Lung microvascular endothelial cell (primary cell): ENCODE results near the gene KIF21A. TPM values are rescaled to one million over a fixed set of nuclear protein-coding genes. Genes with fewer than 3 reads are reported as not detected.

Source experiments
- DNase-seq, 2 donors: peaks; one replicate each; pipeline versions ENCODE4 v3.0.0 to v3.0.0-alpha.2; 2010; ENCODE audit warnings: low read depth in 2 of 2
- total RNA-seq: library from RNA; depleted of rRNA; stranded (reverse); fragments of >200 nt; gene quantifications from 2 replicates; pipeline ENCODE4 v1.2.1, GENCODE V29; 2014

Gene KIF21A
- total RNA-seq, 1 donor from 2014 or later, result 3.8 TPM

GRCh38 chr12:39440101-39440500, 2.8 kb downstream of the KIF21A start:
- DNase-seq, result no peak

GRCh38 chr12:39435531-39435930, 7.4 kb downstream of the KIF21A start:
- no peak for DNase-seq

- DNase-seq, result no peak
Measured at GRCh38 chr12:39431797-39432196, 11.1 kb downstream of the KIF21A start.

- no peak for DNase-seq
Measured at GRCh38 chr12:39431002-39431796, 11.7 kb downstream of the KIF21A start.

- DNase-seq, result no peak
Measured at GRCh38 chr12:39429809-39430208, 13.1 kb downstream of the KIF21A start.

GRCh38 chr12:39427360-39427808, 15.5 kb downstream of the KIF21A start:
- DNase-seq, result no peak

- no peak for DNase-seq
Measured at GRCh38 chr12:39426636-39427240, 16.2 kb downstream of the KIF21A start.

GRCh38 chr12:39420043-39420442, 22.9 kb downstream of the KIF21A start:
- no peak for DNase-seq

GRCh38 chr12:39419471-39419870, 23.4 kb downstream of the KIF21A start:
- no peak for DNase-seq

GRCh38 chr12:39417916-39418315, 25.0 kb downstream of the KIF21A start:
- DNase-seq, result no peak

- no peak for DNase-seq
Measured at GRCh38 chr12:39413836-39414771, 28.8 kb downstream of the KIF21A start.

GRCh38 chr12:39412210-39412609, 30.7 kb downstream of the KIF21A start:
- DNase-seq, result no peak

GRCh38 chr12:39406262-39406661, 36.7 kb downstream of the KIF21A start:
- no peak for DNase-seq

GRCh38 chr12:39405580-39405979, 37.3 kb downstream of the KIF21A start:
- no peak for DNase-seq

GRCh38 chr12:39404000-39404399, 38.9 kb downstream of the KIF21A start:
- DNase-seq, result no peak

GRCh38 chr12:39403376-39403775, 39.5 kb downstream of the KIF21A start:
- DNase-seq, result no peak

GRCh38 chr12:39402922-39403321, 40.0 kb downstream of the KIF21A start:
- no peak for DNase-seq

GRCh38 chr12:39401459-39401858, 41.5 kb downstream of the KIF21A start:
- no peak for DNase-seq

GRCh38 chr12:39395866-39396265, 47.1 kb downstream of the KIF21A start:
- DNase-seq, result no peak

- no peak for DNase-seq
Measured at GRCh38 chr12:39393890-39394289, 49.0 kb downstream of the KIF21A start.

- no peak for DNase-seq
Measured at GRCh38 chr12:39393179-39393578, 49.7 kb downstream of the KIF21A start.
